Calu3 (cell line): ENCODE data around the gene FAM20C. TPM values are rescaled to one million over a fixed set of nuclear protein-coding genes. Genes with fewer than 3 reads are reported as not detected.

Experiments used
- BruUV-seq: library from RNA; stranded (reverse); fragments of 400-500 nt; replicated peaks from 2 replicates; lab custom pipeline; 2021; lab: Mats Ljungman, UMichigan
- CTCF ChIA-PET: fragments of 300-600 bp; sonication (Branson Sonifier 250); formaldehyde crosslinking; loops from one replicate; lab custom pipeline; 2022; ENCODE audit warnings: antibody characterized with exemption; lab: Charles Lee
- DNase-seq: peaks from one replicate; pipeline ENCODE4 v3.0.0; 2022
- H3K27ac Mint-ChIP-seq: one replicate; pipeline ENCODE4 v1.8.0; 2022; ENCODE audit warnings: mixed read lengths; ENCODE audit not compliant: unreplicated experiment
- H3K27me3 Mint-ChIP-seq: one replicate; pipeline ENCODE4 v1.8.0; 2022; ENCODE audit warnings: mixed read lengths; ENCODE audit not compliant: unreplicated experiment
- H3K36me3 Mint-ChIP-seq: one replicate; pipeline ENCODE4 v1.8.0; 2022; ENCODE audit warnings: mild to moderate bottlenecking, moderate library complexity, mixed read lengths; ENCODE audit not compliant: insufficient read depth, unreplicated experiment
- H3K4me1 Mint-ChIP-seq: one replicate; pipeline ENCODE4 v1.8.0; 2022; ENCODE audit warnings: mild to moderate bottlenecking, low read depth, mixed read lengths; ENCODE audit not compliant: unreplicated experiment
- H3K4me3 Mint-ChIP-seq: one replicate; pipeline ENCODE4 v1.8.0; 2022; ENCODE audit warnings: mild to moderate bottlenecking, low read depth, moderate library complexity, mixed read lengths; ENCODE audit not compliant: unreplicated experiment
- H3K9me3 Mint-ChIP-seq: one replicate; pipeline ENCODE4 v1.8.0; 2022; ENCODE audit warnings: low read depth, mixed read lengths; ENCODE audit not compliant: unreplicated experiment
- intact Hi-C: fragments of 100-400 bp; cut with micrococcal nuclease; formaldehyde crosslinking; loops from one replicate; pipeline ENCODE4 v1.10.0; 2022; ENCODE audit not compliant: unreplicated experiment
- total RNA-seq: library from RNA; stranded (reverse); gene quantifications from 2 replicates; pipeline ENCODE4 v1.2.3, GENCODE V29; 2022
- TF ChIP-seq, protein P1 (sequence below): fragments of 200-600 bp; IDR thresholded peaks from one replicate; pipeline ENCODE4 v1.8.0; 2022; ENCODE audit warnings: antibody characterized with exemption; ENCODE audit not compliant: unreplicated experiment

FAM20C gene
- total RNA-seq, 1 experiment from 2014 or later: 9.1 TPM

DNA sequence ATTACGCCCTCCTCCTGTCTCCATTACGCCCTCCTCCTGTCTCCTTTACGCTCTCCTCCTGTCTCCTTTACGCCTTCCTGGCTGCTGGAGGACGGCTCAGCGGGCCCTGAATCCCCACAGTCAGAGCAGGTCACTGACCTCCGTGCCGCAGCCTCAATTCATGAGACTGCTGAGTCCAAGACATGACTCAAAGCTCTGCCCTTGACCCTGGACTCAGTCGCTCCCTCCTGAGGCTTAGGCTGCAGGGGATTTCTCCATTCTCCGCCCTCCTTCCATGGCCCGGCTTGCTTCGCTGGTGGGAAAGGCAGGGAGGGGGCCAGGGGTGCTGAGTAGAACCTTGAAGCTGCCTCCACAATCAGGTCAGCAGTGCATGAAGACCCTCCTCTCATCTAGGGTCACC, 76.6 kb downstream of the FAM20C start:
- DNase-seq: no peak
- intact Hi-C loops: no loop called here
- Mint-ChIP-seq H3K27ac (no peak overlapping the region), H3K4me1 (peaks cover 12% of the 10 kb centered on the region), H3K36me3 (no peaks in the 10 kb centered on the region), H3K27me3 (peaks cover 74% of the 10 kb centered on the region), H3K9me3 (peaks cover 7% of the 10 kb centered on the region), H3K4me3 (no peak overlapping the region)
- no TSS peak for BruUV-seq
- CTCF ChIA-PET: interaction anchor here (1.4 kb wide), 1 partner anchor 120 kb away, joined by 3 read pairs; no protein-coding TSS in a partner anchor
- TF ChIP-seq, protein P1, sequence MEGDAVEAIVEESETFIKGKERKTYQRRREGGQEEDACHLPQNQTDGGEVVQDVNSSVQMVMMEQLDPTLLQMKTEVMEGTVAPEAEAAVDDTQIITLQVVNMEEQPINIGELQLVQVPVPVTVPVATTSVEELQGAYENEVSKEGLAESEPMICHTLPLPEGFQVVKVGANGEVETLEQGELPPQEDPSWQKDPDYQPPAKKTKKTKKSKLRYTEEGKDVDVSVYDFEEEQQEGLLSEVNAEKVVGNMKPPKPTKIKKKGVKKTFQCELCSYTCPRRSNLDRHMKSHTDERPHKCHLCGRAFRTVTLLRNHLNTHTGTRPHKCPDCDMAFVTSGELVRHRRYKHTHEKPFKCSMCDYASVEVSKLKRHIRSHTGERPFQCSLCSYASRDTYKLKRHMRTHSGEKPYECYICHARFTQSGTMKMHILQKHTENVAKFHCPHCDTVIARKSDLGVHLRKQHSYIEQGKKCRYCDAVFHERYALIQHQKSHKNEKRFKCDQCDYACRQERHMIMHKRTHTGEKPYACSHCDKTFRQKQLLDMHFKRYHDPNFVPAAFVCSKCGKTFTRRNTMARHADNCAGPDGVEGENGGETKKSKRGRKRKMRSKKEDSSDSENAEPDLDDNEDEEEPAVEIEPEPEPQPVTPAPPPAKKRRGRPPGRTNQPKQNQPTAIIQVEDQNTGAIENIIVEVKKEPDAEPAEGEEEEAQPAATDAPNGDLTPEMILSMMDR: no peak

DNA sequence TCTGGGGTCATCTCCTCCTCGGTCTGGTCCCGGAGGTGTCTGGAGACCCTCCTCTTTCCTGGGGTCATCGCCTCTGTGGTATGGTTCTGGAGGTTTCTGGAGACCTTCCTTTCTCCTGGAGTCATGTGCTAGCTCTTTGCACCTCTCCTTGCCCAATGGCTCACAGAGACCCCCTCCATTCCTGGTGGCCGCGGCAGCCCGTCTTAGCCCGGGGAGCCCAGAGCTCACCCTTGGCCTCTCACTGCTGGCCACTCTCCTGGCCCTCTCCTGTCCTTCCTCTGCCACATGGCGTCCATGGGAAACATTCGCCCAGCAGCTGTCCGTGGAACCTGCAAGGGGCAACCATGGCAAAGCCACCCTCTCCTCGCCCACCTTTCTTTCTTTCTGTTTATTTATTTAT, 77.3 kb downstream of the FAM20C start:
- Mint-ChIP-seq H3K4me3 (no peak overlapping the region), H3K27me3 (peaks cover 74% of the 10 kb centered on the region), H3K27ac (no peak overlapping the region), H3K4me1 (peaks cover 4% of the 10 kb centered on the region), H3K36me3 (no peaks in the 10 kb centered on the region), H3K9me3 (peaks cover 12% of the 10 kb centered on the region)
- CTCF ChIA-PET: no interaction called here
- DNase-seq: no peak
- BruUV-seq: no TSS peak
- intact Hi-C loops: no loop called here
- TF ChIP-seq, protein P1: no peak

DNA sequence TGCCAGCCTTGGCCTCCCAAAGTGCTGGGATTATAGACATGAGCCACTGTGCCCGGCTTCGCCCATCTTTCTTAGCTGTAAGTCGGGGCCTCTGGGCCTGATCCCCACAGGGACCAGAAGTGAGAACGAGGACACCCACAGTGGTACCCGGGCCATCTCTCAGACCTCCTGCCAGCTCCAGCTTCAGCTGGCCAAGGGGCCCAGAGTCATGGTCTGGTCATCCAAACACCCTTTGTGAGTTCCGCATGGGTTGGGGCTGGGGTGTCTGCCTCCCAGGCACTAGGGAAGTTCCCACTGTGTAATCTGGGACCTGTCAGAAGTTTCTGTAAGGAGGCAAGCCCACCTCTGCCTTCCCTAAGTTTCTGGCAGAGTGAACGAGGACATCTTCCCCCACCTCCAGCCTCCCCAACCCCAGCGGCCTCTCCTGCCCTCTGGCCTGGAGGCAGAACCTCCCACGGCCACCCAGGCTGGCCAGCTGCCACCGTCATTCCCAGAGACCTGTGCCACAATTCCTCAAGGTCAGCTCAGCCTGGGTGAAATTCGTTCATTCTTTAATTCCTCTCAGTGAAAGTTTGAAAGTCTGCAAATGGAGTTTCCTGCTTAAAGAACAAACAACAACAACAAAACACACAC, 78.1 kb downstream of the FAM20C start:
- no peaks in the 10 kb centered on the region for H3K4me1 Mint-ChIP-seq
- no peak overlapping the region for H3K4me3 Mint-ChIP-seq
- H3K27ac Mint-ChIP-seq: no peak overlapping the region
- H3K9me3 Mint-ChIP-seq: peaks cover 12% of the 10 kb centered on the region
- no peak for DNase-seq
- peaks cover 74% of the 10 kb centered on the region for H3K27me3 Mint-ChIP-seq
- H3K36me3 Mint-ChIP-seq: no peaks in the 10 kb centered on the region
- no TSS peak for BruUV-seq
- CTCF ChIA-PET: no interaction called here
- TF ChIP-seq, protein P1: no peak
- intact Hi-C loops: no loop called here

DNA sequence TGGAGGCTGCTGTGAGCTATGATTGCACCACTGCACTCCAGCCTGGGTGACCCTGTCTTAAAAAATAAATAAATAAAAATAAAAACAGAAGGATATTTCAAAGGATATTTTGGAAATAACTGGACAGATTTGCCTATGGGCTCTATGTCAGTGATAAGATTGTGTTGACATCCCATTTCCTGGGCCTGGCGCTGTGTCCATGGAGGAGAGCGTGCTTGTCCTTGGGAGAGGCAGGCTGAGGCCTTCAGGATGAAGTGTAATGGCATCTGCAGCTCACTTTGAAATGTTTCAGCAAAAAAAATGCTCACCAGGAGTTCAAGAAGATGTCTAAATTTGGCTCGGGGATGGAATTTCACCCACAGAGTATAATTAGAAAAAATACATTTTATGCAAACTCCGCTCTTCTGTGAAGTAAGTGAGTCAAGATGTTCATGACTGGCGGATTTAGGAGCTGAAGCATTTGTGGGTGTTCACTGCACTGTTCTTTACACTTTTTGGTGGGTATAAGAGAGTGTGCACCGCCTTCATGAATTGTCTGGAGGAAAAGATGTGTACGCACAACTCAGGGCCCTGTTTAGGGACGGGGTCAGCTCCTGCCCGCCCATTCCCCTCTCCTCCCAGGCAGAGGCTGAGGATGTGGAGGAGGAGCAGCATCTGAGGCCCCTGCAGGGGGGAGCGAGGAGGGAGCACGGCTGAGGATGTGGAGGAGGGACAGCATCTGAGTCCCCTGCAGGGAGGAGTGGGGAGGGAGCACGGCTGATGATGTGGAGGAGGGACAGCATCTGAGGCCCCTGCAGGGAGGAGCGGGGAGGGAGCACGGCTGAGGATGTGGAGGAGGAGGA, 79.1 kb downstream of the FAM20C start:
- TF ChIP-seq, protein P1: no peak
- H3K36me3 Mint-ChIP-seq: no peaks in the 10 kb centered on the region
- H3K27me3 Mint-ChIP-seq: peaks cover 69% of the 10 kb centered on the region
- peaks cover 12% of the 10 kb centered on the region for H3K9me3 Mint-ChIP-seq
- CTCF ChIA-PET: interaction anchor here (0.6 kb wide), 1 partner anchor 62 kb away, joined by 9 read pairs; no protein-coding TSS in a partner anchor
- BruUV-seq: no TSS peak
- DNase-seq: no peak
- H3K4me1 Mint-ChIP-seq: no peaks in the 10 kb centered on the region
- no peak overlapping the region for H3K27ac Mint-ChIP-seq
- no peak overlapping the region for H3K4me3 Mint-ChIP-seq
- intact Hi-C loops: no loop called here
